ENCODE data around the gene OPN1MW2. TPM values are rescaled to one million over a fixed set of nuclear protein-coding genes. Genes with fewer than 3 reads are reported as not detected.
"Not testable (repeated sequence)": the region's sequence is repeated elsewhere in the genome, so short reads cannot be mapped to it uniquely, and the experiment has no call there.

OPN1MW2 gene
- polyA plus RNA-seq (ENCODE audit: insufficient read length): not detected

GRCh38 chrX:154219456-154219855 lies at the start of gene OPN1MW2:
Gene OPN1MW2, plus strand, starts transcription at chrX:154219756. Its CDS starts 60 bp downstream, at chrX:154219816.
- not testable (repeated sequence) for DNase-seq (ENCODE audit: low read depth)

- not testable (repeated sequence) for DNase-seq (ENCODE audit: low read depth)
Measured at GRCh38 chrX:154172535-154172943, 47.0 kb upstream of the OPN1MW2 start.

- DNase-seq (ENCODE audit: low read depth): not testable (repeated sequence)
Measured at GRCh38 chrX:154174356-154174755, 45.2 kb upstream of the OPN1MW2 start.

- not testable (repeated sequence) for DNase-seq (ENCODE audit: low read depth)
Measured at GRCh38 chrX:154182296-154182695, 37.3 kb upstream of the OPN1MW2 start, which contains the start of gene OPN1MW. Gene OPN1MW, plus strand, starts transcription at chrX:154182596. Its CDS starts 82 bp downstream, at chrX:154182678.

- DNase-seq (ENCODE audit: low read depth): not testable (repeated sequence)
Measured at GRCh38 chrX:154183794-154184193, 35.8 kb upstream of the OPN1MW2 start.

- DNase-seq (ENCODE audit: low read depth): not testable (repeated sequence)
Measured at GRCh38 chrX:154192846-154193245, 26.7 kb upstream of the OPN1MW2 start.

GRCh38 chrX:154194316-154194715 lies 25.2 kb upstream of the OPN1MW2 start:
- DNase-seq (ENCODE audit: low read depth): not testable (repeated sequence)

GRCh38 chrX:154196466-154196865 lies 23.1 kb upstream of the OPN1MW2 start:
- DNase-seq (ENCODE audit: low read depth): not testable (repeated sequence)

GRCh38 chrX:154209670-154210418 lies 9.7 kb upstream of the OPN1MW2 start:
- not testable (repeated sequence) for DNase-seq (ENCODE audit: low read depth)

- DNase-seq (ENCODE audit: low read depth): not testable (repeated sequence)
Measured at GRCh38 chrX:154211057-154211456, 8.5 kb upstream of the OPN1MW2 start.

- not testable (repeated sequence) for DNase-seq (ENCODE audit: low read depth)
Measured at GRCh38 chrX:154211499-154211898, 8.1 kb upstream of the OPN1MW2 start.

- DNase-seq (ENCODE audit: low read depth): not testable (repeated sequence)
Measured at GRCh38 chrX:154225292-154225691, 5.7 kb downstream of the OPN1MW2 start.

GRCh38 chrX:154226706-154227105 lies 7.2 kb downstream of the OPN1MW2 start:
- not testable (repeated sequence) for DNase-seq (ENCODE audit: low read depth)

GRCh38 chrX:154231443-154231842 lies 11.9 kb downstream of the OPN1MW2 start:
- not testable (repeated sequence) for DNase-seq (ENCODE audit: low read depth)

- DNase-seq (ENCODE audit: low read depth): not testable (repeated sequence)
Measured at GRCh38 chrX:154233620-154234019, 14.1 kb downstream of the OPN1MW2 start.

GRCh38 chrX:154238939-154239559 lies 19.5 kb downstream of the OPN1MW2 start:
- DNase-seq (ENCODE audit: low read depth): not testable (repeated sequence)

GRCh38 chrX:154239982-154240503 lies 20.5 kb downstream of the OPN1MW2 start:
- DNase-seq (ENCODE audit: low read depth): not testable (repeated sequence)

GRCh38 chrX:154247377-154248045 lies 28.0 kb downstream of the OPN1MW2 start:
- not testable (repeated sequence) for DNase-seq (ENCODE audit: low read depth)

- DNase-seq (ENCODE audit: low read depth): not testable (repeated sequence)
Measured at GRCh38 chrX:154248076-154248475, 28.5 kb downstream of the OPN1MW2 start.

GRCh38 chrX:154257282-154257681 lies 37.7 kb downstream of the OPN1MW2 start, which contains the start of gene OPN1MW3:
Gene OPN1MW3, plus strand, starts transcription at chrX:154257582. Its CDS starts 38 bp downstream, at chrX:154257620.
- DNase-seq (ENCODE audit: low read depth): not testable (repeated sequence)

GRCh38 chrX:154258711-154259110 lies 39.2 kb downstream of the OPN1MW2 start:
- DNase-seq (ENCODE audit: low read depth): not testable (repeated sequence)

GRCh38 chrX:154263072-154263471 lies 43.5 kb downstream of the OPN1MW2 start:
- not testable (repeated sequence) for DNase-seq (ENCODE audit: low read depth)
